CD4-positive, alpha-beta T cell treated with Interferon gamma for 1 hour (primary cell): Measurements from ENCODE around the gene NCKAP1.

ENCODE experiments used
- DNase-seq: peaks from one replicate; pipeline ENCODE4 v3.0.0-alpha.2; 2020

NCKAP1 gene

GRCh38 chr2:182946958-182947369 lies 91.3 kb downstream of the NCKAP1 start:
- no peak for DNase-seq

- DNase-seq: no peak
Observed at GRCh38 chr2:182943339-182943738, 94.9 kb downstream of the NCKAP1 start.

GRCh38 chr2:182942756-182943155 lies 95.5 kb downstream of the NCKAP1 start:
- DNase-seq: no peak

DNA sequence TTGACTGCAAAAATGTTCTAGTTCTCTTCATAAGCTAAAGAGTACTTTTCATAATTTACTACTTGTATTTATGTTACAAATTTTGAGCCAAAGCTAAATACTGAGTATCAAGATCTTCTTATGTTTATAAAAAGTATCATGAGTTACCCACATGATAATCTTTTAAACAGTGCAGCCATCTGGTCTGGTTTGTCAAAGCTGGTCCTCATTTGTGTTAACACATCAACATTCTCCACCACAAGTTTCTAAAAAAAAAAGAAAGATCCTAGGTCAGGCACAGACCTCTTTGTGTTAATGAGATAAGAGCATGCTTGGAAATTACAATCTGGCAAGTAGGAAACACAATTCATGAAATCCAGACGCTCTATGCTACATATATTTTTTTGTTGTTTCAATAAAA lies 96.3 kb downstream of the NCKAP1 start:
- DNase-seq: no peak

DNA sequence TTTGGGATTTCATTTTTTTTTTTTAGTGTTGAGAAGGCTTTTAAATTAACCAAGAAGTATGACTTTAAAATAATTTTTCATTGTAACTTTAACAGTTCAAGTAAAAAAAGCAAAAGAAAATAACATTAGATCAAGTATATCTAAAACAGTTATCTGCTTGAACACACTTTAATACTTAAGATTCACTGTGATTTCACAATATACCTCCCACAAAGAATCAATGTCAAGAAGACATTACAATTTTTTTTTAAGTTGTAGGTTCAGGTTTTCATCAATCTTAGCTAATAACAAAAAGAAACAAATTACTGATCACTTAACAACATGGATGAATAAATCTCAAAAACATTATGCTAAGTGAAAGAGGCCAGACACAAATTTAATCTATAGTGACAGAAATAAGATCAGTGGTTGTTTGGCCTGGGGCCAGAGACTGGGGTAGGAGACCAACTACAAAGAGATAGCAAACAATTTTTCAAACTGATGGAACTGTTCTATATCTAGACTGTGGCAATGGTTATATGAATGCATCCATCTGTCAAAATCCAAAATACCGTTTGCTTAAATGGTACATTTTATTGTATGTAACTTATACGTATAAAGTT lies 97.0 kb downstream of the NCKAP1 start:
- DNase-seq: no peak

GRCh38 chr2:182937870-182938269 lies 100.4 kb downstream of the NCKAP1 start:
- no peak for DNase-seq

DNA sequence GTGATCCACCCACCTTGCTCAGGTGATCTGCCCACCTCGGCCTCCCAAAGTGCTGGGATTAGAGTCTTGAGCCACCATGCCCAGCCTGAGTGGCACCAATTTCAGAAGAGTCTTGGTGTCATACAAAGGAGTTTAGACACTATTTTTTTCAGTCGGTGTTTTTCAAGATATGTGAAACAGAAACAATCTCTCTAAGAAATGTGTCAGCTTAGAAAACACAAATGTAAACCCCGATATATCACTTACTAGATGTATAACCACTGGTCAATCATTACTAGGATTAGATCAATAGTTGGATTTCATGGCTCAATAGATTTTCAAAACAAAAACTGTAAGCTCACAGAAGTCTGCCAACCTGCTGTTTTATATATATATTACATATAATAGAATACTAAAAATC lies 104.6 kb downstream of the NCKAP1 start:
- no peak for DNase-seq

DNA sequence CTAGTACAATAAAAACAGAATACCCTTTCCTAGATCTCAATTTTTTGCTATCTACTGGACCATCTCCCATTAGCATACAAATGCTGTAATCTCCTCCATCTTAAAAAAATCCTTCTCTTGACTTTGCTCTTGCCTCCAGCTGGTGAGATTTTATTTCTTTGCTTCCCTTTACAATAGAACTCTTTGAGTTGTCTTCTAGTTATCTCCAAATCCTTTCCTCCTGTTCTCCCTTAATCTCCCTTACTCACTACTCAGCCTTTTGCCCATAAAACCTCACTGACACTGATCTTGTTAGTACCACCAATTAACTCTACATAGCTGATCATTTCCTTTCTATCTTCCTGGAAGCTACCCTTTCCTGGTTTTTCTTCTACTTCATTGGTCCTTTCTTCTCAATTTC lies 108.3 kb downstream of the NCKAP1 start:
- DNase-seq: no peak

- no peak for DNase-seq
Observed at GRCh38 chr2:182924306-182924705, 114.0 kb downstream of the NCKAP1 start.

DNA sequence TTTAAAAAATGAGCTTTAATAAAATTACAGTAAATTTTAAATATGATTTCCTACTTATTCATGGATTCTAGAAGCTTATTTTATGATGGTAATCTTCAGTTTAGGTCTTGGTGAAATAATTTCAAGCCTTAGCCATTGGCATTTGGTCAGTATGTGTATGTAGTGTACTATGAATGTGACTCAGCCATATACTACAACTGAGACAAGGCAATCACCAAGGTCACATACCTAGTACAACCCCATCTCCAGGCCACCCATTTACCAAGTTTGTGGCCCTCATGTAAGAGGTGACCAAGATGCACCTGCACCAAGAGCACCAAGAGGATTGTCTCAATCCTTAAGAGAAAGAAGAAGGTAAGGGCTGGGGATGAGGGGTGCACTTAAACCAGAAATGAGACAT lies 117.0 kb downstream of the NCKAP1 start:
- DNase-seq: no peak

GRCh38 chr2:182920631-182921056 lies 117.6 kb downstream of the NCKAP1 start:
- DNase-seq: no peak

DNA sequence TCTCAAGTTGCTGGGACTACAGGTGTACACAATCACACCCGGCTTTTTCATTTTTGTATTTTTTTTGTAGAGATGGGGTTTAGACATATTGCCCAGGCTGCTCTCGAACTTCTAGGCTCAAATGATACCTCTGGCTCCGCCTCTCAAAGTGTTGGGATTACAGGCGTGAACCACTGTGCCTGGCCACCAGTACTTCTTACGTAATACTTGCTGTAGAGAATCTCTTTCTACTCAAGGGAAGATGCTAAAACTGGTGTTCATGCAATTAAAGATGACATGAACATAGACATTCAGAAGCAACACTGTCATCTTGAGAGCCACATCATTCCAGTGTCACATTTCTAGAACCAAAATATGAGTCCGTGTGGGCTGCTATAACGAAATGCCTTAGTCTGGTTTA lies 118.2 kb downstream of the NCKAP1 start:
- DNase-seq: no peak

DNA sequence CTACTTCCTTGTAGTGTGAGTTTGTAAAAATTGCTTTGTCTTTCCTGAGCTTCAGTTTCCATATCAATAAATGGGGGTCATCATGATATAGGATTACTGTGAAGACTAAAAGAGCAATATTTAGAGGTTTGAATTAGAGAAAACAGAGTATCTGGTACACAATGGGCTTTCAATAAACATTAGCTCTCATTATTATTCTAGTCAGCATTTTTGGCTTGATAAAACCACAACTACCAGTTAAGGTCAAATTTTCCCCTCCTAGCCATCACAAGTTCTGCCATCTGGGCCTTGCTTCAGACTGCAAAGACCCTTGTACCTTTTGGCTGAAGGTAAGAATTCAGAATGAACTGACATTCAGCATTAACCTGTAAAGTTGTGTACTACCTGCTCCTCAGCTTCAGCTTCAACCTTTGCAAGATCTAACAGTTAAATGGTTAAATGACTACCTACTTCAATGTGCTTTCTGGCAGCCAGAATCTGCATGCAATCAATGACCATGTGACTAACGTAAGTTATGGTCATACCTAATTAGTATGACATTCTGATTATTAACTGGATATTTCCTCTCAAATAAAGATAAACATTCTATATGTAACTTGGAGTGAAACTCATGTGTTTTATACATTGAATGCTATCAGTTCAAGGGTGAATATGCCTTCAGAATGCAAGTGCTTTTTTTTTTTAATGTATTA lies 119.2 kb downstream of the NCKAP1 start:
- DNase-seq: no peak

DNA sequence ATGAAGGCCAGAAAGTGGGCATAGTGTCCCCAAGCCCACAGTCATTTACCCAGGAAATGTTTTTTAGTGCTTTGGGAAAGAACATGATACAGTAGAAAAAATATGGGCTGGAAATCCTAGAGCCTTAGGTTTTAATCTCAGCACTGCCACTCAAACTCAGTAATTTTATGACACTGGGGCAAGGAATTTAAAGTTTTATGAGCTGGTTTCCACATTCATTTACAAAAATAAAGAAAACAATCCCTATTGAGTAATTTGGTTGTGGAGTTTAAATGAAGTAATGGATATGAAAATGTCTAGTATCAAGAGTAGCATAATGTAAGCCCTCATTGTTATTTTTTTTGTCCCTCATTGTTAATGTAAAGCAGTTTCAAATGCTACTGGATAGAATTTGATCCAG lies 120.3 kb downstream of the NCKAP1 start:
- no peak for DNase-seq

- DNase-seq: no peak
Observed at GRCh38 chr2:182916417-182916816, 121.8 kb downstream of the NCKAP1 start.

GRCh38 chr2:182915369-182916326 lies 122.6 kb downstream of the NCKAP1 start:
- DNase-seq: no peak

- DNase-seq: no peak
Observed at GRCh38 chr2:182914852-182915251, 123.4 kb downstream of the NCKAP1 start.

DNA sequence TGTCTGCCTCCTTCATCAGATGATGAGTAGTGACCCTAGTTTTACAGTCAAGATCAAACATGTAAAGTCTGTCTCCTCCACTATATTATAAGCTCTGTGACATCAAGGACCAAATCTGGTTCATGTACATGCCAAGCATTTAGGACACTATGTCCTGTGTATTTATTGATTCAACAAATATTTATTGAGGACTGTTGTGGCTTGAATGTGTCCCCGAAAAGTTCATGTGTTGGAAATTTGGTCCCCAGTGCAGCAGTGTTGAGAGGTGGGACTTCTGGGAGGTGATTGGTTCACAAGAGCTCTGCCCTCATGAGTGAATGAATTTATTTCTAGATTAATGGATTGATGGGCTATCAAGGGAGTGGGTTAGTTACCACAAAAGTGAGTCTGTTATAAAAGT lies 125.2 kb downstream of the NCKAP1 start:
- DNase-seq: no peak

- DNase-seq: no peak
Observed at GRCh38 chr2:182912518-182912915, 125.7 kb downstream of the NCKAP1 start.

GRCh38 chr2:182911813-182912517 lies 126.3 kb downstream of the NCKAP1 start:
- no peak for DNase-seq

- no peak for DNase-seq
Observed at GRCh38 chr2:182910965-182911364, 127.3 kb downstream of the NCKAP1 start.

- no peak for DNase-seq
Observed at GRCh38 chr2:182907081-182907830, 131.0 kb downstream of the NCKAP1 start.
